Measurements from ENCODE around the gene ESM1. TPM values are rescaled to one million over a fixed set of nuclear protein-coding genes. Genes with fewer than 3 reads are reported as not detected.

ESM1 gene
- total RNA-seq, 1 donor from 2014 or later = 0.48 TPM

Other genes with a start within 250 kb of the ESM1 start
- 2.6 and 3.3 TPM in 2 replicates for gene GZMK, start 38.7 kb upstream of the ESM1 start, total RNA-seq
- gene GZMA, start 117.1 kb upstream of the ESM1 start, total RNA-seq = 738 and 757 TPM in 2 replicates
- gene GPX8, start 174.6 kb upstream of the ESM1 start, total RNA-seq = not detected in 2 replicates
- 0.14 and 0.32 TPM in 2 replicates for gene CDC20B, start 187.6 kb upstream of the ESM1 start, total RNA-seq
- gene MCIDAS, start 241.7 kb upstream of the ESM1 start, total RNA-seq = not detected in 2 replicates
- not detected in 2 replicates for gene CCNO, start 248.0 kb upstream of the ESM1 start, total RNA-seq

Measured in T-helper 2 cell treated with Interferon-gamma antibody and Interleukin-4, amounts not matched to agents 100 ng/mL and 5 ng/mL, for 36 hours (primary cell).